ENCODE measurements around the gene STON2.

Gene STON2

DNA sequence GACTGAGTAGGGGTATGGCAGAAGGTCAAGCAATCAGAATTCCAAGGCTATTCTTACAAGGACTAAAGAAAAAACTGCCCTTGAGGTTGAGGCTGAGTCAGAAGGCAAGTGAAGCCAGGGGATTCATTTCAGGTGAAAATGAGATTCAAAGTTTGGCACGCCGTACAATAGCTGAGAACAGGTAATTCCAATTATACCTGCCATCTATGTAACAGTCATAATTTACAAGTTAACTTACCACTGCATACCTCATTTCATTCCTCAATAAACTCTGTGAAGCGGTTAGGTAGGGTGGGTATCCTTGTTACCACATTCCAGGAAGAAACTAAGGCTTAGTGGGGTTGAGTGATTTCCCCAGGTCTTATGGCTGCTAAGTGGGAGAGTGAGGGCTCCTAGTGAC lies 64.1 kb downstream of the STON2 start:
- TF ChIP-seq, protein P1, sequence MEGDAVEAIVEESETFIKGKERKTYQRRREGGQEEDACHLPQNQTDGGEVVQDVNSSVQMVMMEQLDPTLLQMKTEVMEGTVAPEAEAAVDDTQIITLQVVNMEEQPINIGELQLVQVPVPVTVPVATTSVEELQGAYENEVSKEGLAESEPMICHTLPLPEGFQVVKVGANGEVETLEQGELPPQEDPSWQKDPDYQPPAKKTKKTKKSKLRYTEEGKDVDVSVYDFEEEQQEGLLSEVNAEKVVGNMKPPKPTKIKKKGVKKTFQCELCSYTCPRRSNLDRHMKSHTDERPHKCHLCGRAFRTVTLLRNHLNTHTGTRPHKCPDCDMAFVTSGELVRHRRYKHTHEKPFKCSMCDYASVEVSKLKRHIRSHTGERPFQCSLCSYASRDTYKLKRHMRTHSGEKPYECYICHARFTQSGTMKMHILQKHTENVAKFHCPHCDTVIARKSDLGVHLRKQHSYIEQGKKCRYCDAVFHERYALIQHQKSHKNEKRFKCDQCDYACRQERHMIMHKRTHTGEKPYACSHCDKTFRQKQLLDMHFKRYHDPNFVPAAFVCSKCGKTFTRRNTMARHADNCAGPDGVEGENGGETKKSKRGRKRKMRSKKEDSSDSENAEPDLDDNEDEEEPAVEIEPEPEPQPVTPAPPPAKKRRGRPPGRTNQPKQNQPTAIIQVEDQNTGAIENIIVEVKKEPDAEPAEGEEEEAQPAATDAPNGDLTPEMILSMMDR (IDR thresholded peaks at IDR 0.05; ENCODE audit: extremely low read depth, insufficient read depth, missing control alignments) = no peak
- in situ Hi-C loops (cut with MboI; ENCODE audit: low pct_unique_long_range_greater_than_20kb, low sequenced_read_pairs, unreplicated experiment) = no loop called here

DNA sequence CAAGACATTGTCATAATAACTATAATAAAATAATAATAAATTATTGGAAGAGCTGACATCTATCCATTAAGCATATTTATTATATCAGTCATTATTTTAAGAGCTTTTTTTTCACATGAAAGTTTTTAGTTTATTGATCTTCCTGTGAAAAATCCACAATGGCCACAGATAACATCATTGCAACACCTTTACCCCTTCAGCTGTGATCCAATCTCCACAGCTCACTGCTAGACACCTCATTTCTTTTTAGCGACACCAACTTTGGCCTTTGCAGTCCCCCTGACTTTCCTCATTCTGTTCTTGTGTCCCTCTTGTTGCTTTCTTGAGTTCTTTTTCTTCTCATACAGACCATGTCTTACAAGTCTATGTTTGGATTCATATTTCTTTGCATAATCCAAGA lies 67.4 kb downstream of the STON2 start:
- in situ Hi-C loops (cut with MboI; ENCODE audit: low pct_unique_long_range_greater_than_20kb, low sequenced_read_pairs, unreplicated experiment) = no loop called here
- DNase-seq (ENCODE audit: low spot score) = no peak
- TF ChIP-seq, protein P1 (IDR thresholded peaks at IDR 0.05; ENCODE audit: extremely low read depth, insufficient read depth, missing control alignments) = no peak

More for the DNA sequence above, 64.1 kb downstream of the STON2 start:
- DNase-seq (ENCODE audit: low spot score) = no peak

DNA sequence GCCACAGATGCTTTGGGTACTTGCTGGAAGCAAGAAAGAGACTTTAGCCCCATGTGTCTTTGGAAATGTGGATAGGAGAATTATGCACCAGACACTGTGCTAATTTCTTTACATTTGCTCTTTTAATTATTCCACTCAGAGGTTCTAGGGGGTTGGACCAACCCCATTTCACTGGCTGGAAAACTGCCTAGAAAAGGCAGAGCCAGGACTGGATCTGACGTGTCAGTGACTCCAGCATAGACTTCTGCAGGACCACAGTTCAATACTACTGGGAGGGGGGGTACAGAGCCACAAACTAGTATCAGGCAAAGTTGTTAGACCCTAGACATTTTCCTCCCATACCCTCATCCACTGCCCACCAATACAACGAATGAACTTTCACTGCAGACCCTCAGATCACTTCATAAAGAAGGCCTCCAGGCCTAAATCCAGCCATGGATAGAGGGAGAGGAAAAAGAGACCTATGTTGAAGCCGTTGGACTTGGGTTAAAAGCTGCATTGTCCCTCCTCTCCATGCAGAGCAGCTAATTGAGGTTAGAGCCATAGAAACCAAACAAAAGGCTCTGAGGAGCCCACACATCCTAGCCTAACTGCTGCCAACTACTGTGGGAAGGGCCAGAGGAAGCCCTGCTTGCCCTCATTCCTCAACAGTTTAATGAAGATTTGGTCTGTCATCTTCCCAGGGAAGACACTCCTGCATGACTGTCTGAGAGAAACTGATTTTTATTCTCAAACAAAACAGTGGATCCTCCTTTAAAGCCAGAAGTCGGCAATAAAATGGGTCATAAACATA lies 68.7 kb downstream of the STON2 start:
- TF ChIP-seq, protein P1 (IDR thresholded peaks at IDR 0.05; ENCODE audit: extremely low read depth, insufficient read depth, missing control alignments) = no peak
- no peak for DNase-seq (ENCODE audit: low spot score)
- in situ Hi-C loops (cut with MboI; ENCODE audit: low pct_unique_long_range_greater_than_20kb, low sequenced_read_pairs, unreplicated experiment) = no loop called here

DNA sequence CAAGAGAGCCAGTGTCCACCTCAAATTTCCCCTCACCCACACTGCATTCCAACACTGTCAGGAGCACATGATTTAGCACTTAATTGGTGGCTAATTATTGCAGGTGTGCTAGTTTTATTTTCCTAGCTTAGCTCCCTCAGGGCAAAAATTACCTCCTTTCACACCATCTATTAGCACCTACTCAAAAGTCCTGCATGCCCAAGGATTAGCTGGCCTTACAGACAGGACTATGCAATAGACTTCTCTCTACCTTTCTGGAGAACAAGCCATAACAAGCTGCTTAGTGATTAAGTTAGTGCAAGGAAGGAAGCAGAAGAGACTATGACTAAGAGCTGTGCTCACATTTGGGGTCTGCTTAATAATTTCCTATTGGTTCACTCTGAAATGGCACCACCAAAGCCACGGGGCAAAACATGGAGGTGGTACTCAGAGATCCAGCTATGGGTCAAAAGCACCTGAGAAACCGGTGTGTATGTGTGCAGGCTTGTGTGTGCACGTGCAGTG lies 69.5 kb downstream of the STON2 start:
- no peak for DNase-seq (ENCODE audit: low spot score)
- TF ChIP-seq, protein P1 (IDR thresholded peaks at IDR 0.05; ENCODE audit: extremely low read depth, insufficient read depth, missing control alignments) = no peak
- in situ Hi-C loops (cut with MboI; ENCODE audit: low pct_unique_long_range_greater_than_20kb, low sequenced_read_pairs, unreplicated experiment) = no loop called here

DNA sequence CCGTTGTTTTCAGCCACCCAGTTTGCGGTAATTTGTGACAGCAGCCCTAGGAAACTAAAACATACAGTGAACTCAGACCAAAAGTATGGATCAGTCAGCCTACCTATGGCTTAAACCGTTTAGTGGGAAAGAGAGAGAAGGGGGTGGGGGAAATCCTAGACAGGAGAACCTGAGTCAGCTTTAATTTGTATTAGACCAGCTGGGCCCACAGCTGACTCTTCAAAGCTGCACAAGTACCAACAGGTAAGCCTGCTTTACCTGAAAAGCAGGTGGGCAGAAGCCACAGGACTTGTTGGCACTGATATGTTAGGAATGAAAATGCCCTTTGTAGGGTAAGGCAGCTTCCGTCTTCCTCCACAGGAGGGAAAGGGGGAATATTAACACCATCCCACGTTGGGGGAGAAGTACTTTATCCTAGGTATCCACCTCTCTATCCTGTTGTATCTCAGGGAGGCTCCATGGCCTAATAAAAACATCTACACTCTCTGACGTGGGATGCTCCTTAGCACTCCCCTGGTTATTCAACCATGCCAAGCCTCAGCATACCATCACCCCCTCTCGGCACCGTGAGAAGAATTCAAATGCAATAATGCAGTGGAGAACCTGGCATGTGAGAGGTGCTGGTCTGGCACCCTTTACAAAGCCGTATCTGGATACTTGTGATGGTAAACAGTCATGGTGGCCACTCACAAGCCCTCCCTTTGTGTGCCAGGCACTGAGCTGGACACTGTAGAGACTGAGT lies 70.3 kb downstream of the STON2 start:
- in situ Hi-C loops (cut with MboI; ENCODE audit: low pct_unique_long_range_greater_than_20kb, low sequenced_read_pairs, unreplicated experiment) = no loop called here
- TF ChIP-seq, protein P1 (IDR thresholded peaks at IDR 0.05; ENCODE audit: extremely low read depth, insufficient read depth, missing control alignments) = no peak
- no peak for DNase-seq (ENCODE audit: low spot score)

DNA sequence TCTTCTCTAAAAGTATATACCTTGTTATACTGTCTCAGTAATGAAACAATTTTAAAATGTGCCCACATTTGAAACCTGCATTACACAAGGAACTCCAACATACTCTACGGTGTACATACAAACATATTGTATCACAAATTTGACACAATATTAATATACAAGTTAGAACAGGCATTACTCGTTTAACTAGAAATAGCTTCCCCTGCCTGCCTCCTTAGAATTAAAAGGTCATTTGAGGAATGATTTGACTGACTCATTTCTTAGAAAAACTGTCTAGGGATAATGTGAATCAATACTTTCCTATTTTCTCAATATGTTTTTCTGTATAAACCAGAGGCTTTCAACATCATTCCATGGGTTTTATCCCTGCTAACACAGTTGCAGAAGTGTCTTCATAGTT lies 73.7 kb downstream of the STON2 start:
- no peak for DNase-seq (ENCODE audit: low spot score)
- in situ Hi-C loops (cut with MboI; ENCODE audit: low pct_unique_long_range_greater_than_20kb, low sequenced_read_pairs, unreplicated experiment) = no loop called here

More for the DNA sequence above, 73.7 kb downstream of the STON2 start:
- TF ChIP-seq, protein P1 (IDR thresholded peaks at IDR 0.05; ENCODE audit: extremely low read depth, insufficient read depth, missing control alignments) = no peak

Measured in GM13977 (cell line).